ENCODE measurements around the gene MAPK8. TPM values are rescaled to one million over a fixed set of nuclear protein-coding genes. Genes with fewer than 3 reads are reported as not detected.

Gene MAPK8
- total and polyA plus RNA-seq, 9 of the 15 experiments (the other 6 are each of a cell fraction or from before 2014, with no cell fraction given): 6.4 to 159 (median 71.0) TPM

GRCh38 chr10:48474765-48475365 lies 168.4 kb downstream of the MAPK8 start (continued):
- TF ChIP-seq, protein P1, sequence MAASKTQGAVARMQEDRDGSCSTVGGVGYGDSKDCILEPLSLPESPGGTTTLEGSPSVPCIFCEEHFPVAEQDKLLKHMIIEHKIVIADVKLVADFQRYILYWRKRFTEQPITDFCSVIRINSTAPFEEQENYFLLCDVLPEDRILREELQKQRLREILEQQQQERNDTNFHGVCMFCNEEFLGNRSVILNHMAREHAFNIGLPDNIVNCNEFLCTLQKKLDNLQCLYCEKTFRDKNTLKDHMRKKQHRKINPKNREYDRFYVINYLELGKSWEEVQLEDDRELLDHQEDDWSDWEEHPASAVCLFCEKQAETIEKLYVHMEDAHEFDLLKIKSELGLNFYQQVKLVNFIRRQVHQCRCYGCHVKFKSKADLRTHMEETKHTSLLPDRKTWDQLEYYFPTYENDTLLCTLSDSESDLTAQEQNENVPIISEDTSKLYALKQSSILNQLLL (CRISPR knock-in tag; IDR thresholded peaks at IDR 0.05; ENCODE audit: borderline replicate concordance): no peak
- TF ChIP-seq CREB1 (IDR thresholded peaks at IDR 0.05): no peak
- TF ChIP-seq CREB1 (CRISPR knock-in tag; IDR thresholded peaks at IDR 0.05): no peak
- TF ChIP-seq ZNF3 (CRISPR knock-in tag; IDR thresholded peaks at IDR 0.05): no peak
- TF ChIP-seq, protein P2, sequence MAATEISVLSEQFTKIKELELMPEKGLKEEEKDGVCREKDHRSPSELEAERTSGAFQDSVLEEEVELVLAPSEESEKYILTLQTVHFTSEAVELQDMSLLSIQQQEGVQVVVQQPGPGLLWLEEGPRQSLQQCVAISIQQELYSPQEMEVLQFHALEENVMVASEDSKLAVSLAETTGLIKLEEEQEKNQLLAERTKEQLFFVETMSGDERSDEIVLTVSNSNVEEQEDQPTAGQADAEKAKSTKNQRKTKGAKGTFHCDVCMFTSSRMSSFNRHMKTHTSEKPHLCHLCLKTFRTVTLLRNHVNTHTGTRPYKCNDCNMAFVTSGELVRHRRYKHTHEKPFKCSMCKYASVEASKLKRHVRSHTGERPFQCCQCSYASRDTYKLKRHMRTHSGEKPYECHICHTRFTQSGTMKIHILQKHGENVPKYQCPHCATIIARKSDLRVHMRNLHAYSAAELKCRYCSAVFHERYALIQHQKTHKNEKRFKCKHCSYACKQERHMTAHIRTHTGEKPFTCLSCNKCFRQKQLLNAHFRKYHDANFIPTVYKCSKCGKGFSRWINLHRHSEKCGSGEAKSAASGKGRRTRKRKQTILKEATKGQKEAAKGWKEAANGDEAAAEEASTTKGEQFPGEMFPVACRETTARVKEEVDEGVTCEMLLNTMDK (IDR thresholded peaks at IDR 0.05; ENCODE audit: borderline replicate concordance, insufficient read depth, low read depth, low read length, poor library complexity, severe bottlenecking): no peak
- peak; percentile 64 for TF ChIP-seq SPI1 (IDR thresholded peaks at IDR 0.05; ENCODE audit: borderline replicate concordance, low read depth, low read length)
- no peak for TF ChIP-seq BRD4 (IDR thresholded peaks at IDR 0.05)
- no peak for TF ChIP-seq KLF6 (CRISPR knock-in tag; IDR thresholded peaks at IDR 0.05; ENCODE audit: borderline replicate concordance)
- no peak for TF ChIP-seq PBX2 (CRISPR knock-in tag; IDR thresholded peaks at IDR 0.05; ENCODE audit: low read depth)
- peak; percentile 88 for TF ChIP-seq PBX2 (tag; conservative IDR thresholded peaks at IDR 0.05; ENCODE audit: low read depth)
- TF ChIP-seq ZNF644 (tag; IDR thresholded peaks at IDR 0.05; ENCODE audit: low read depth): no peak
- no peak for TF ChIP-seq FOXJ2 (tag; IDR thresholded peaks at IDR 0.05)
- no peak for TF ChIP-seq HNRNPK (IDR thresholded peaks at IDR 0.05; ENCODE audit: low read depth, low read length, poor library complexity, severe bottlenecking)
- TF ChIP-seq POLR3A (IDR thresholded peaks at IDR 0.05; ENCODE audit: borderline replicate concordance, extremely low read depth, insufficient read depth, insufficient read length): no peak
- peak; percentile 28; the same call in 1 of the 2 replicates for TF ChIP-seq CEBPB (tag; IDR thresholded peaks at IDR 0.05)
- TF ChIP-seq MTA3 (IDR thresholded peaks at IDR 0.05; ENCODE audit: borderline replicate concordance): no peak
- no peak for TF ChIP-seq ZSCAN32 (CRISPR knock-in tag; IDR thresholded peaks at IDR 0.05)
- TF ChIP-seq SFPQ (IDR thresholded peaks at IDR 0.05; ENCODE audit: low read depth, low read length): no peak
- TF ChIP-seq ZNF124 (CRISPR knock-in tag; IDR thresholded peaks at IDR 0.05): no peak
- TF ChIP-seq PRPF4 (IDR thresholded peaks at IDR 0.05; ENCODE audit: insufficient read depth, low read depth, low read length, poor library complexity, severe bottlenecking): no peak
- TF ChIP-seq ZNF282 (CRISPR knock-in tag; IDR thresholded peaks at IDR 0.05): no peak

Data from K562 (cell line).